ENCODE measurements around the gene ZMPSTE24. TPM values are rescaled to one million over a fixed set of nuclear protein-coding genes. Genes with fewer than 3 reads are reported as not detected.

ZMPSTE24 gene
- total RNA-seq, 1 experiment from 2014 or later: 39.6 TPM

GRCh38 chr1:40272653-40273213, 14.7 kb downstream of the ZMPSTE24 start:
- POLR2A ChIA-PET: no interaction called here
- H3K36me3 ChIP-seq (ENCODE audit: control insufficient read depth in 1 of 2, insufficient read depth in 2 of 2, low read length in 2 of 2): peaks cover 22 to 36% of the 10 kb centered on the region in 2 experiments; a peak in 3 of 4 replicates

More at GRCh38 chr1:40272653-40273213, 14.7 kb downstream of the ZMPSTE24 start:
- BruUV-seq (replicated peaks): no TSS peak
- Histone ChIP-seq H3K27ac (ENCODE audit: low read depth, low read length) (no peak overlapping the region), H3K9me3 (ENCODE audit: control insufficient read depth in 1 of 2, insufficient read depth in 1 of 2, low read depth in 1 of 2, low read length in 2 of 2) (no peaks in the 10 kb centered on the region), H3K4me1 (ENCODE audit: control insufficient read depth in 1 of 2, insufficient read depth in 2 of 2, low read length in 2 of 2) (no peaks in the 10 kb centered on the region), H3K4me3 (replicated peaks in 1 of 2; ENCODE audit: low read depth in 1 of 2, low read length in 2 of 2) (no peak overlapping the region), H3K9ac (ENCODE audit: low read length) (no peak overlapping the region), H2AFZ (ENCODE audit: low read depth, low read length, poor library complexity, severe bottlenecking) (no peak overlapping the region), H3K9me2 (ENCODE audit: insufficient read depth) (no peaks in the 10 kb centered on the region), H3K27me3 (ENCODE audit: insufficient read depth, low read length) (no peaks in the 10 kb centered on the region), H3K79me2 (ENCODE audit: insufficient read depth, low read length) (peaks cover 12% of the 10 kb centered on the region; the same call in 1 of the 2 replicates), H4K20me1 (ENCODE audit: insufficient read depth) (no peaks in the 10 kb centered on the region), H3K4me2 (ENCODE audit: low read length) (no peak overlapping the region)
- intact Hi-C loops (cut with micrococcal nuclease): no loop called here
- no peak for TF ChIP-seq POLR2A (IDR thresholded peaks at IDR 0.05; ENCODE audit: borderline replicate concordance, extremely low read depth, insufficient read depth, insufficient read length)
- no peak for TF ChIP-seq CEBPB (IDR thresholded peaks at IDR 0.05; ENCODE audit: low read depth)
- no peak for TF ChIP-seq JUND (IDR thresholded peaks at IDR 0.05)
- TF ChIP-seq EGR1 (IDR thresholded peaks at IDR 0.05; ENCODE audit: low read depth): no peak
- TF ChIP-seq ELF1 (IDR thresholded peaks at IDR 0.05; ENCODE audit: borderline replicate concordance, low read depth): no peak
- TF ChIP-seq SP1 (IDR thresholded peaks at IDR 0.05; ENCODE audit: low read depth): no peak
- no peak for TF ChIP-seq EZH2phosphoT487 (IDR thresholded peaks at IDR 0.05; ENCODE audit: borderline replicate concordance)
- TF ChIP-seq RAD21 (IDR thresholded peaks at IDR 0.05; ENCODE audit: low read depth): no peak
- no peak for TF ChIP-seq REST (IDR thresholded peaks at IDR 0.05; ENCODE audit: low read depth)
- no peak for TF ChIP-seq SIN3A (IDR thresholded peaks at IDR 0.05; ENCODE audit: low read depth)
- TF ChIP-seq SRF (IDR thresholded peaks at IDR 0.05; ENCODE audit: low read depth): no peak
- no peak for TF ChIP-seq YY1 (IDR thresholded peaks at IDR 0.05; ENCODE audit: extremely low read depth, insufficient replicate concordance, low read depth, low read length)
- no peak for TF ChIP-seq ZFX (IDR thresholded peaks at IDR 0.05)
- TF ChIP-seq ATF3 (IDR thresholded peaks at IDR 0.05): no peak
- TF ChIP-seq ZBTB33 (IDR thresholded peaks at IDR 0.05; ENCODE audit: extremely low read depth, insufficient replicate concordance, low read length): no peak
- no peak for TF ChIP-seq ZNF274 (IDR thresholded peaks at IDR 0.05; ENCODE audit: low read depth, low read length)
- ATAC-seq (no peak), DNase-seq (ENCODE audit: low read depth, low spot score) (no peak)
- ChIA-PET CTCF (no interaction called here), RAD21 (ENCODE audit: low non-redundant PET in 1 of 2, low total read pairs in 2 of 2, uncharacterized antibody in 2 of 2, unreplicated experiment in 2 of 2) (no interaction called here)
